ENCODE results near the gene ERBB4. TPM values are rescaled to one million over a fixed set of nuclear protein-coding genes. Genes with fewer than 3 reads are reported as not detected.

ERBB4 gene
- total RNA-seq, 1 experiment from 2014 or later, result 0.04 TPM

DNA sequence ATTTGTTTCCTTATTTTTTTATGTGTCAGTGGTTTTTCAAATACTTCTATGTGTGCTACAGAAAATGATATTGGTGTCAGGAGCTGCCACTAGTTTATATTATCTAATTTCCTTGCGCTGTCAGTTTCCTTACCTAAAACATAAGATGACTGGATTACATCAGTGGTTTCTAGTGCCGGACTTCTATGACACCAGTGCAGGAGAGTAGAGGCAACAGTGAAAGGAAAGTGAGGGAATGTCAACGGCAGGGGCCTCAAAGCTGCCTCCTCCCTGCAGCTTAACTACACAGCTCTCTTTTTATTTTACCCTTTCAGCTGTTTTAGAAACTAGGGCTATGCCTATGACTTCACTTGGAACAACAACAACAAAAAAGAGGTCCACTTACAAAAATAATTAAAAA is 6.5 kb downstream of the ERBB4 start:
- Histone ChIP-seq H3K9ac (ENCODE audit: extremely low read depth, insufficient read length, low read length) (no peak overlapping the region), H3K9me3 (ENCODE audit: control insufficient read depth, low read depth, low read length) (no peaks in the 10 kb centered on the region), H3K79me2 (ENCODE audit: insufficient read depth, low read length) (no peaks in the 10 kb centered on the region), H3K27ac (ENCODE audit: insufficient read length, low read depth, low read length) (no peak overlapping the region), H2BK20ac (ENCODE audit: low read depth, low read length, poor library complexity, severe bottlenecking) (no peak overlapping the region), H2BK15ac (ENCODE audit: low read depth, low read length) (no peak overlapping the region), H2BK5ac (ENCODE audit: insufficient read length, low read length) (no peak overlapping the region), H3K14ac (ENCODE audit: insufficient read depth, low read length) (no peak overlapping the region), H4K5ac (ENCODE audit: insufficient read length, low read depth, low read length) (no peak overlapping the region), H3K23ac (ENCODE audit: insufficient read length, low read depth, low read length) (no peak overlapping the region), H2AFZ (ENCODE audit: low read length) (no peak overlapping the region), H3K4me2 (ENCODE audit: insufficient read depth, insufficient read length, low read length) (no peak overlapping the region), H2BK12ac (ENCODE audit: insufficient read length, low read depth, low read length) (no peak overlapping the region), H4K91ac (ENCODE audit: insufficient read length, low read depth, low read length) (no peak overlapping the region), H4K20me1 (ENCODE audit: control insufficient read depth, insufficient read depth, insufficient read length) (no peaks in the 10 kb centered on the region), H3K4ac (ENCODE audit: low read depth, low read length) (no peak overlapping the region), H3K79me1 (ENCODE audit: insufficient read depth, low read depth, low read length, poor library complexity, severe bottlenecking) (no peaks in the 10 kb centered on the region), H2BK120ac (ENCODE audit: low read depth, low read length, poor library complexity, severe bottlenecking) (no peak overlapping the region), H4K8ac (replicated peaks; ENCODE audit: insufficient read length, low read depth, low read length) (no peak overlapping the region), H3K56ac (ENCODE audit: insufficient read length, low read depth, low read length) (no peak overlapping the region), H2AK5ac (ENCODE audit: insufficient read length, low read length) (no peak overlapping the region), H3K23me2 (ENCODE audit: insufficient read length, low read depth, low read length, poor library complexity, severe bottlenecking) (peaks cover 12% of the 10 kb centered on the region), H3K4me1 (ENCODE audit: insufficient read depth, low read length) (no peaks in the 10 kb centered on the region), H3K18ac (ENCODE audit: insufficient read length, low read depth, low read length) (no peak overlapping the region), H3K27me3 (ENCODE audit: insufficient read depth, low read length) (peaks cover 12% of the 10 kb centered on the region; the same call in 1 of the 2 replicates), H3T11ph (ENCODE audit: low read length) (no peak overlapping the region)
- WGBS (ENCODE audit: extremely low coverage, insufficient read length, low lambda C conversion rate), result no CpG with 5 or more reads among the region's 3 CpGs
- no peak overlapping the region for H3K4me3 Mint-ChIP-seq
- H3K36me3 Mint-ChIP-seq (ENCODE audit: insufficient read depth in 1 of 3, low read depth in 3 of 3), result no peaks in the 10 kb centered on the region
- no peak overlapping the region for H3K27ac Mint-ChIP-seq
- DNase-seq, result no peak
- no peaks in the 10 kb centered on the region for H3K9me3 Mint-ChIP-seq
- TF ChIP-seq, protein P1, sequence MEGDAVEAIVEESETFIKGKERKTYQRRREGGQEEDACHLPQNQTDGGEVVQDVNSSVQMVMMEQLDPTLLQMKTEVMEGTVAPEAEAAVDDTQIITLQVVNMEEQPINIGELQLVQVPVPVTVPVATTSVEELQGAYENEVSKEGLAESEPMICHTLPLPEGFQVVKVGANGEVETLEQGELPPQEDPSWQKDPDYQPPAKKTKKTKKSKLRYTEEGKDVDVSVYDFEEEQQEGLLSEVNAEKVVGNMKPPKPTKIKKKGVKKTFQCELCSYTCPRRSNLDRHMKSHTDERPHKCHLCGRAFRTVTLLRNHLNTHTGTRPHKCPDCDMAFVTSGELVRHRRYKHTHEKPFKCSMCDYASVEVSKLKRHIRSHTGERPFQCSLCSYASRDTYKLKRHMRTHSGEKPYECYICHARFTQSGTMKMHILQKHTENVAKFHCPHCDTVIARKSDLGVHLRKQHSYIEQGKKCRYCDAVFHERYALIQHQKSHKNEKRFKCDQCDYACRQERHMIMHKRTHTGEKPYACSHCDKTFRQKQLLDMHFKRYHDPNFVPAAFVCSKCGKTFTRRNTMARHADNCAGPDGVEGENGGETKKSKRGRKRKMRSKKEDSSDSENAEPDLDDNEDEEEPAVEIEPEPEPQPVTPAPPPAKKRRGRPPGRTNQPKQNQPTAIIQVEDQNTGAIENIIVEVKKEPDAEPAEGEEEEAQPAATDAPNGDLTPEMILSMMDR (conservative IDR thresholded peaks at IDR 0.05), result no peak
- peaks cover 36% of the 10 kb centered on the region for H3K27me3 Mint-ChIP-seq (ENCODE audit: low read depth)
- peaks cover 11 to 12% of the 10 kb centered on the region in 2 experiments for H3K4me1 Mint-ChIP-seq

All from H9 (cell line).